ENCODE measurements around the gene GNG7.
"Not testable (repeated sequence)": the region's sequence is repeated elsewhere in the genome, so short reads cannot be mapped to it uniquely, and the experiment has no call there.

GNG7 gene

DNA sequence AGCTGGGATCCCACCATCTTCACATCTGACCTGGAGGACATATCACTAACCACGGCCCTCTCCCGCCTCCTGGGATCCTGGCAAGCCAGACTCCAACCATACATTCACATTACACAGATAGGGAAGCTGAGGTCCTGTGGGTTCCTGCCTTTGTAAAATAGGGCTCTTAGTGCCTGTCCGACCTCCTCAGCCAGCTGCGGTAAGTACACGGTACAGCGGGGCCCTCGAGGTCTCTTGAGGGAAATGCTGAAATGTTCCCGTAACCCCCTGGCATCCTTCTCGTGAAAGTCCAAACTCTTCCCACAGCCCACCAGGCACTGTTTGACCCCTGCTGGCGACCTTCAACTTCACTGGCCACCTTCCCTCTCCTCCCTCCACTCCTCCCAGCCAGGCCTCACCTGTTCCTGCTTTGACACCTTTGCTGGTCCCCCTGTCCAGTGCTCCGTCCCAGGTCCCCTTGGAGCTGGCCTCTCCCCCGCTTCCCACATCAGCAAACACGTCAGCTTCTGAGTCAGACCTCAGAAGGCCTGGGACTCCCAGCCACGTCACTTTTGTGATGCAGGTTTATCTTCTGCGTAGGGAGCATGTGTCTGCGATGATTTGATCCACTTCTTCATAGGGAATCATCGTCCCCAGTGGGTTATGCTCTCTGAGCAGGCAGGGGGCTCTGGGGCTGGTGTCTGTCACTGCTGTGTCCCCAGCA is 8.8 kb upstream of the GNG7 start:
- DNase-seq, result no peak

- DNase-seq, result no peak
Observed at GRCh38 chr19:2706251-2706650, 3.8 kb upstream of the GNG7 start.

DNA sequence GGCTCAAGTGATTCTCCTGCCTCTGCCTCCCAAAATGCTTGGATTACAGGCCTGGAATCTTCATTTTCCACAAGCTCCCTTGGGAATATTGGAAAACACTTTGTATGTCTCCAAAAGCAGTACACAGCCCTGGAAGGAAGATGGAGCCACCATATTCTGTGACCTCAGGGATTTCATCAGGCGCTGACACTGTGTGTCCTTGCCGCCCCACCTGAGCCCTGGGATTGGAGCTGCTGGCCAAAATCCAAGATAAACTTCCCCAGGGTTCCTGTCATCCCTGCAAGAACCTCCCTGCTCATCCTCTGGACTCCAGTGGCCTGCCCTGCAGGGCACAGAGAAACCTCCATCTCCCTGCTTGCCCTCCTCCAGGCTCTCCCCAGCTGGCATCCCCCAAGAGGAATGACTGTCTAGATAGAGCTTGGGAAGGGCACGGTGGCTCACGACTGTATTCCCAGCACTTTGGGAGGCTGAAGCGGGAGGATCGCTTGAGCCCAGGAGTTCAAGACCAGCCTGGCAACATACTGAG is 1.3 kb upstream of the GNG7 start:
- no peak for DNase-seq

DNA sequence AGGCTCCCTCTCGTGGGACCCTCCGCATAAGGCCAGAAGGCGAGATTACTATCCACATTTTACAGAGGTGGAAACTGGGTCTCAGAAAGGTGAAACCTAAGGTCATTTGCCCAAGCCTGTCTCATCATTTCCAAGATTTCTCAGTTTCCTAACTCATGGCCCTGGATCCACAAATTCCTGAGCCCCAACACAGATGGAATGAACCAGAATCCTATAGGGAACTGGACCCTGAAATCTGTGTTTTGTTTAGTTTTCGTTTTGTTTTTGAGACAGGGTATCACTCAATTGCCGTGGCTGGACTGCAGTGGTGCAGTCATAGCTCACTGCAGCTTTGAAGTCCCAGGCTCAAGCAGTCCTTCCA is 563 bp upstream of the GNG7 start:
- DNase-seq, result no peak

DNA sequence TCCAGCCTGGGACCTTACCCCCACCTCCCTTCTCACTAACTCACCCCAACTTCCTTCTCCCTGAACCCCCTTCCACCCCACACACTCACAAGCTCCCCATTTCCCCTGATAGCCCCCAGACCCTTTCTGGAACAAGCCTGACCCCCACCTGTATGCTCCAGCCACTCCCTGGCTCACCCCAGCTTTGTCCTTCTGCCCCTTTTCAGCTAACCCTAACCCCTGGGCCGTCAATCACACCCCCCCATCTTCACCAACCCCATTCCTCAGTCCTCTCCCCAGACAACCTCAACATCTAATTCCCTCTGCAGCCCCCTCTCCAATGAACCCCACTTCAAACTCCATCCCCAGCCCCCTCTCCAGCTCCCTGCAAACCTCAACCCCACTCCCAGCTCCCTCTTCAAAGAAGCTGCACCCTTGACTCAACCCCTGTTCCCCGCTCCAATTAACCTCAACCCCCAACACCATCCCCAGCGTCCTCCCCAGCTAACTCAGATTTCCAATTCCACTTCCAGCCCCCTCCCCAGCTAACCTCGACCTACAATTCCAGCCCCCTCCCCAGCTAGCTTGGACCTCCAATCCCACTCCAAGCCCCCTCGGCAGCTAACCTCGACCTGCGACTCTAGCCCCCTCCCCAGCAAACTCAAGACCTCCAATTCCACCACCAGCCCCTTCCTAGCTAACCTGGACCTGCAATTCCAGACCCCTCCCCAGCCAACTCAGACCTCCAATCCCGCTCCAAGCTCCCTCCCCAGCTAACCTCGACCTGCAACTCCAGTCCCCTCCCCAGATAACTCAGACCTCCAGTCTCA is 929 bp downstream of the GNG7 start:
- no peak for DNase-seq

- no peak for DNase-seq
Observed at GRCh38 chr19:2700660-2701360, 1.7 kb downstream of the GNG7 start.

- DNase-seq, result no peak
Observed at GRCh38 chr19:2699413-2700140, 2.9 kb downstream of the GNG7 start.

DNA sequence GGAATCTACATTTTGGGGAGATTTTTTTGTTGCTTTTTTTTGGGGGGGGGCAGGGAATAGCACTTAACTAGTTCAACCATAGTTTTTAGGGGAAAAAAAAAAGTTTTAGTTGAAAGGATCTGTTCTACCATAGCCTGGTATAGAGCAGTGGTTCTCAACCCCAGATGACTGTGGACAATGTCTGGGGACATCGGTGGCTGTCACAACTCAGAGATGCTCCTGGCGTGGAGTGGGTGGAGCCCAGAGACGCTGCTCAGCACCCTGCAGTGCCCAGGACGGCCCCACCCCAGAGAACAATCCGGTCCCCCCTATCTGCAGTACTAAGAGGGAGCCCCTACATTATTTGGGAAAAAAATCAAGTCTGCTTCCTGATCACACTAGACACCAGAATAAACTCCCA is 8.3 kb downstream of the GNG7 start:
- DNase-seq, result no peak

DNA sequence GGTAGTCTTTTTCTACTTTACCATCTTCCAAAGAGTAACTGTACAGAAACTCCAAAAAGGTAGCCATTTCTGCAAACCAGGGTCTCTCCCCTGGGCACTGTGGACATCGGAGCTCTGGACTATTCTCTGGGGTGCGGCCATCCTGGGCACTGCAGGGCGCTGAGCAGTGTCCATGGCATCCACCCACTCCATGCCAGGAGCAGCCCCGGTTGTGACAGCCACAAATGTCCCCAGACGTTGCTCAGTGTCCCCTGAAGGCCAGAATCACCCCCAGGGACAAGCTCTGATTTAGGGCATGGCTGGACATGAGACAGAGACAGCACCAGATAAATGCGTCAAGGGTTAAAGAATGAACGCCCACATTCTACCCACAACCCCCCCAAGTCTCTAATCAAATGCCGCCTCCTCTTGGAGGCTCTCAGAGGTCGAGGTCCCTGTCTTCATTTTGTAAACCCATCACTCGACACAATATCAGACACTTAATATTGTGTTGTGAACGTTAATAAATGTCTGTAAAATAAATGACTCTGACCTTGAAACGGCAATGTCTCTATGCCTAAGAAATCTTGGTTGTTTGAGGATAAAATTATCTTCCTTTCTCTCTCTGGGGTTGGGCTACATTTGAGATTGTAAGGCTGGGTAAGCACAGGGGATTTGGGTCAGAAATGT is 8.9 kb downstream of the GNG7 start:
- DNase-seq, result no peak

DNA sequence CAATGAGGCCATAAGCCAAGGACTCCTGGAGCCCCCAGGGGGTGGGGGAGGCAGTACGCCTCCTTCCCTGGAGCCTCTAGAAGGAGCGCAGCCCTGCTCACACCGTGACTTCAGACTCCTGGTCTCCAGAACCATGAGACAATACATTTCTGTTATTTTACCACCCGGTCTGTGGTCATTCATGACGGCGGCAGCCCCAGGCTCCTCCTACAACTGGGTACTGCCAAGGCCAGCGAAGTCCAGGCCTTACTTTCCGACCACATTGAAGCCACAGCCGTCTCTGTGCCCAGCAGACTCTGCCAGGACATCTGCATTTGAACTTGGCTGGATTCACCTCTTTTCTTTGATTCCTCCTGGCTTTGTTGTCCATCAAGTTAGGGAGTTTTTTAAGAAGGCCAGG is 10.5 kb downstream of the GNG7 start:
- no peak for DNase-seq

DNA sequence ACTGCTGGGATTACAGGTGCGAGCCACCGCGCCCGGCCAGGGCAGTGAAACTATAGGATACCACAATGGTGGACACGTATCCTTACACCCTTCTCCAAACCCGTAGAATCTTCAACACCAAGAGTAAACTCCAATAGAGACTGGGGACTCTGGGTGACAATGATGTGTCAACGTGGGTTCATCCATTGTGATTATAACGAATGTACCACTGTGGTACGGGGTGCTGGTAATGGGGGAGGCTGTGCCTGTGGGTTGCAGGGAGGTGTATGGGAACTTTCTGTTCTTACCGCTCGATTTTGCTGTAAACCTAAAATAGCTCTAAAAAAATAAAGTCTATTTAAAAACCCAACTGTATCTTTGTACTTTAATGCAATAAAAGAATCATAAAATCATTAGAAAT is 11.6 kb downstream of the GNG7 start:
- no peak for DNase-seq

DNA sequence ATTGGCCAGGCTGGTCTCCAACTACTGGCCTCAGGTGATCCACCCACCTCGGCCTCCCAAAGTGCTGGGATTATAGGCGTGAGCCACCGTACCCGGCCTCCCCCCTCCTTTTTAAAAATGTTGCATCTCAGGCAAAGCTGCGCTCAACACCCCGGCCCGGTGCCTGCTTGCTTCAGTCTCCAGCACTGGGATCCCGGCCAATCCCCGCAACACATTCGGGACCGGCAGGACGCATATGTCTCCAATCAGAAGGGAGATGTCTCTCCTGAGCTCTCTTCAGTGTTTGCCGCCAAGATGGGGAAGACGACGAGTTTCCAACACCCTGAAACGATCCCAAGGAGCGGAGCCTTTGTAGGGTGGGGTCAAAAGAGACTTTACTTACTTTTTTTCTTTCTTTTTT is 16.1 kb downstream of the GNG7 start:
- DNase-seq, result no peak

- DNase-seq, result no peak
Observed at GRCh38 chr19:2685204-2685704, 17.2 kb downstream of the GNG7 start.

- DNase-seq, result no peak
Observed at GRCh38 chr19:2683430-2684003, 19.0 kb downstream of the GNG7 start.

GRCh38 chr19:2680808-2681207 is 21.7 kb downstream of the GNG7 start:
- DNase-seq, result no peak

GRCh38 chr19:2679439-2679838 is 23.1 kb downstream of the GNG7 start:
- no peak for DNase-seq

DNA sequence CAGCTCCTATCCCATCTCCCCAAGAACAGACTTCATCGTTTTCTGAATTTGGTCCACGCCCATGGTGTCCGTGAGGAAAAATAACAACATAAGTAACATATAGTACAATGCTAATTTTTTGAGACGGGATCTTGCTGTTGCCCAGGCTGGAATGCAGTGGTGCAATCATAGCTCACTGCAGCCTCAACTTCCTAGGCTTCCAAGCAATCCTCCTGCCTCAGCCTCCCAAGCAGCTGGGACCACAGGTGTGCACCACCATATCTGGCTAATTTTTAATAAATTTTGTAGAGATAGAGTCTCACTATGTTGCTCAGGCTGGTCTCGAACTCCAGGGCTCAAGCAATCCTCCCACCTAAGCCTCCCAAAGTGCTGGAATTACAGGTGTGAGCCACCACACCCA is 23.5 kb downstream of the GNG7 start:
- DNase-seq, result not testable (repeated sequence)

GRCh38 chr19:2678044-2678671 is 24.3 kb downstream of the GNG7 start:
- DNase-seq, result no peak

GRCh38 chr19:2676823-2677222 is 25.7 kb downstream of the GNG7 start:
- DNase-seq, result no peak

DNA sequence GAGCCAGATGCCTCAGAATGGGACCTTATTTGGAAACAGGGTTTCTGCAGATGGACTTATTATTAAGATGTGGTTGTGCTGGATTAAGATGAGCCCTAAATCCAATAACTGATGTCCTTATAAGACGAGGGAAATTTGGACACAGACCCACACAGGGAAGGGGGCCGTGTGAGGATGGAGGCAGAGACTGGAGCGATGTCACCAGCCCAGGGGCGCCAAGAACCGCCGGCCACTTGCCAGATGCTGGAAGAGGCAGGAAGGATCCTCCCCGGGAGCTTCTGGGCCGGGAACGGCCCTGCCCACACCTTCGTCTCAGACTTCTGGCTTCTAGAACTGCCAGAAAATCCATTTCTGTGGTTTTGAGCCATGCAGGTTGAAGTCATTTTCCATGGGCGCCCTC is 26.6 kb downstream of the GNG7 start:
- DNase-seq, result no peak

DNA sequence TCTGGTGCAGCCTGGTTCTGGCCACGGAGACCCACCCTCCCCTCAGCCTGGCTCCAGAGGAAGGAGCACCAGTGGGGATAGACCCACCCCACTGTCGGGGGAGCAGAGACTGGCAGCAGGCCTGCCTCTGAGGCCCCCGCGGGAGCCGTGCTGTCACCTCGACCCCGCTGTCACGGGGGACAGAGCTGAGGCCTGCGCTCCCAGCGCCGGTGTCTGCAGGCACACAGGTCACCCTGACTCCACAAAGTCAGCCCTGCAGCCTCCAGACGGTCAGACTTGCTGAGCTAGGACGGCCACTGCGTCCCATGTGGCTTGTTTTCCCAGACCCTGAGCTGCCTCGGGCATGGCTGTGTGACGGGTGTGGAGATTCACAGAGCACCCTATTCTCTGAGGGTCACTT is 32.3 kb downstream of the GNG7 start:
- DNase-seq, result no peak
